ENCODE results near the gene DDIT4. TPM values are rescaled to one million over a fixed set of nuclear protein-coding genes. Genes with fewer than 3 reads are reported as not detected.

The DDIT4 gene
- total and polyA plus RNA-seq, 2 of the 8 experiments (the other 6 are each of a cell fraction or from before 2014, with no cell fraction given): 47.4 to 108 TPM

- TF ChIP-seq RAD21 (IDR thresholded peaks at IDR 0.05 in 1 of 2, conservative IDR thresholded peaks at IDR 0.05 in 1 of 2; ENCODE audit: low read depth in 2 of 2, low read length in 2 of 2): peak; percentile 31 to 36; a peak in 3 of 4 replicates
- peak; percentile 21; the same call in 1 of the 2 replicates for TF ChIP-seq SP1 (IDR thresholded peaks at IDR 0.05; ENCODE audit: low read depth, low read length)
- 0 out of 4 replicates have a peak, but pooled peaks of 1 of the 2 experiments have one; percentile 63 for TF ChIP-seq SIN3A (conservative IDR thresholded peaks at IDR 0.05 in 1 of 2, IDR thresholded peaks at IDR 0.05 in 1 of 2; ENCODE audit: low read depth in 1 of 2, low read length in 2 of 2)
- TF ChIP-seq TBP (IDR thresholded peaks at IDR 0.05; ENCODE audit: low read depth, low read length): peak; percentile 53; the same call in 1 of the 2 replicates
- TF ChIP-seq PHF8 (conservative IDR thresholded peaks at IDR 0.05; ENCODE audit: low read depth, low read length): 0 out of 2 replicates have a peak, but pooled peaks have one; percentile 36
- no peak for TF ChIP-seq RNF2 (IDR thresholded peaks at IDR 0.05; ENCODE audit: borderline replicate concordance, low read depth, low read length, missing control alignments, poor library complexity, severe bottlenecking)
These were observed 18.7 kb upstream of the DDIT4 start (continued) for GRCh38 chr10:72254813-72255568.

All from H1 (cell line).